PC-3 (cell line): Measurements from ENCODE around the gene ACO2.
"Not testable (repeated sequence)": the region's sequence is repeated elsewhere in the genome, so short reads cannot be mapped to it uniquely, and the experiment has no call there.

Experiments used
- EZH2 ChIP-seq: fragments of 300-600 bp; sonication (generic); IDR thresholded peaks from one replicate; pipeline ENCODE4 v1.6.1; 2017; ENCODE audit warnings: antibody characterized with exemption, mild to moderate bottlenecking, low read length; ENCODE audit not compliant: unreplicated experiment
- EZH2phosphoT487 ChIP-seq: fragments of 300-600 bp; sonication (generic); IDR thresholded peaks from 2 replicates; pipeline ENCODE4 v1.6.1; 2018; ENCODE audit warnings: mild to moderate bottlenecking, antibody characterized with exemption, low read length, borderline replicate concordance
- TF ChIP-seq, protein P1 (sequence below): fragments of 300-600 bp; sonication (generic); conservative IDR thresholded peaks from 2 replicates; pipeline ENCODE4 v1.5.1; 2017; ENCODE audit warnings: antibody characterized with exemption, low read depth, mild to moderate bottlenecking, low read length

DNA sequence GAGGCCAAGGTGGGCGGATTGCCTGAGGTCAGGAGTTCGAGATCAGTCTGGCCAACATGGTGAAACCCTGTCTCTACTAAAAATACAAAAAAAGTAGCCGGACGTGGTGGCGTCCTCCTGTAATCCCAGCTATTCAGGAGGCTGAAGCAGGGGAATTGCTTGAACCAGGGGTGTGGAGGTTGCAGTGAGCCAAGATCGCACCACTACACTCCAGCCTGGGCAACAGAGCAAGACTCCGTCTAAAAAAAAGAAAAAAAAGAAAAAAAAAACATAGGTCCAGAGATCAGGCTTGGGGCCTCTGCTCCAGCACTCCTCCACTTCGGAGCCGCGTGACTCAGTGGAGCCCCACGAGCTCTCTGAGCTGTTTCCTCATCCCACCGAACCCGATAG is 89.3 kb downstream of the ACO2 start:
- TF ChIP-seq, protein P1, sequence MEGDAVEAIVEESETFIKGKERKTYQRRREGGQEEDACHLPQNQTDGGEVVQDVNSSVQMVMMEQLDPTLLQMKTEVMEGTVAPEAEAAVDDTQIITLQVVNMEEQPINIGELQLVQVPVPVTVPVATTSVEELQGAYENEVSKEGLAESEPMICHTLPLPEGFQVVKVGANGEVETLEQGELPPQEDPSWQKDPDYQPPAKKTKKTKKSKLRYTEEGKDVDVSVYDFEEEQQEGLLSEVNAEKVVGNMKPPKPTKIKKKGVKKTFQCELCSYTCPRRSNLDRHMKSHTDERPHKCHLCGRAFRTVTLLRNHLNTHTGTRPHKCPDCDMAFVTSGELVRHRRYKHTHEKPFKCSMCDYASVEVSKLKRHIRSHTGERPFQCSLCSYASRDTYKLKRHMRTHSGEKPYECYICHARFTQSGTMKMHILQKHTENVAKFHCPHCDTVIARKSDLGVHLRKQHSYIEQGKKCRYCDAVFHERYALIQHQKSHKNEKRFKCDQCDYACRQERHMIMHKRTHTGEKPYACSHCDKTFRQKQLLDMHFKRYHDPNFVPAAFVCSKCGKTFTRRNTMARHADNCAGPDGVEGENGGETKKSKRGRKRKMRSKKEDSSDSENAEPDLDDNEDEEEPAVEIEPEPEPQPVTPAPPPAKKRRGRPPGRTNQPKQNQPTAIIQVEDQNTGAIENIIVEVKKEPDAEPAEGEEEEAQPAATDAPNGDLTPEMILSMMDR: not testable (repeated sequence)
- not testable (repeated sequence) for TF ChIP-seq EZH2, EZH2phosphoT487
